Measurements from ENCODE around the gene DPF3. TPM values are rescaled to one million over a fixed set of nuclear protein-coding genes. Genes with fewer than 3 reads are reported as not detected.

Gene DPF3
- total RNA-seq, 3 donors from 2014 or later: 0.32 to 2.8 (median 1.3) TPM

DNA sequence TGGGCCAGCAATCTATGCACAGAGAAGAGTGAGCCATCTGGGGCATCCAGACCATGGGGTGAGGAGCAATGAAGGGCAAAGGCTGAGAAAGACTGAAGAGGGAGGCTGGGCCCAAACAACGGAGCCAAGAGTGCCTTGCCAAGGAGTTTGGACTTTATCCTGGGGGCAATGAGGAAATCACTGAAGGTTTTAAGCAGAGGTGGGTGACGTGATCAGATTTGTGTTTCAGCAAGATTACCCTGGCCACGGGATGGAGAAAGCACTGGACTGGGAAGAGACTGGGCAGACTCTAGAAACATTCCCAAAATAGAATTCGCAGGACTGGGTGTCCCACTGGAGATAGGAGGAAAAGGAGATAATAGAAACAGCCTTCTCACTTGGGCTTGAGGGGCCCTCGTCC lies 65.3 kb downstream of the DPF3 start:
- DNase-seq (ENCODE audit: low spot score in 2 of 2): no peak
- Histone ChIP-seq H3K36me3 (no peaks in the 10 kb centered on the region), H3K4me1 (no peaks in the 10 kb centered on the region), H3K9me3 (no peaks in the 10 kb centered on the region), H3K27me3 (no peaks in the 10 kb centered on the region), H3K27ac (no peak overlapping the region), H3K4me3 (no peak overlapping the region)
- intact Hi-C loops (cut with DNase I; ENCODE audit: low total_unique reads): no loop called here
- TF ChIP-seq POLR2A (IDR thresholded peaks at IDR 0.05): no peak
- TF ChIP-seq POLR2AphosphoS5 (IDR thresholded peaks at IDR 0.05): no peak
- TF ChIP-seq, protein P1, sequence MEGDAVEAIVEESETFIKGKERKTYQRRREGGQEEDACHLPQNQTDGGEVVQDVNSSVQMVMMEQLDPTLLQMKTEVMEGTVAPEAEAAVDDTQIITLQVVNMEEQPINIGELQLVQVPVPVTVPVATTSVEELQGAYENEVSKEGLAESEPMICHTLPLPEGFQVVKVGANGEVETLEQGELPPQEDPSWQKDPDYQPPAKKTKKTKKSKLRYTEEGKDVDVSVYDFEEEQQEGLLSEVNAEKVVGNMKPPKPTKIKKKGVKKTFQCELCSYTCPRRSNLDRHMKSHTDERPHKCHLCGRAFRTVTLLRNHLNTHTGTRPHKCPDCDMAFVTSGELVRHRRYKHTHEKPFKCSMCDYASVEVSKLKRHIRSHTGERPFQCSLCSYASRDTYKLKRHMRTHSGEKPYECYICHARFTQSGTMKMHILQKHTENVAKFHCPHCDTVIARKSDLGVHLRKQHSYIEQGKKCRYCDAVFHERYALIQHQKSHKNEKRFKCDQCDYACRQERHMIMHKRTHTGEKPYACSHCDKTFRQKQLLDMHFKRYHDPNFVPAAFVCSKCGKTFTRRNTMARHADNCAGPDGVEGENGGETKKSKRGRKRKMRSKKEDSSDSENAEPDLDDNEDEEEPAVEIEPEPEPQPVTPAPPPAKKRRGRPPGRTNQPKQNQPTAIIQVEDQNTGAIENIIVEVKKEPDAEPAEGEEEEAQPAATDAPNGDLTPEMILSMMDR (IDR thresholded peaks at IDR 0.05): no peak

DNA sequence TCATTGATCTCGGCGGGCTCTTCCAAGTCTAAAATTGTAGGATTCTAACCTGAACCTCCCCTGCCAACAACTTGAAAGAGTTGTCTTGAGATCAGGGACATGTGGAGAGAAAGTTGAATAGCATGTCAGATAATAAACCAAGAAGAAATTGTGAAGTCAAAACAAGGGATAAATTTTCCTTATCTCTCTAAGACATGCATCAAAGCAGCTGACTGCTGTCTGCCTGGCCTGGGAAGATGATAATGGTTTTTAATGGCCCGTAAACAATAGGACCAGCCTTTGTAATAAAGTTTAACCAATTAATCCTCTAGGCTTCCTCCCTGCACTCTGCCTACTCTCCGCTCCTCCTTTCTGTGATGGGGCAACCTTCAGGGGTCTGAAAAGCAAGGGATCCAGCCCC lies 67.9 kb downstream of the DPF3 start:
- no peaks in the 10 kb centered on the region for H3K36me3 ChIP-seq
- H3K9me3 ChIP-seq: no peaks in the 10 kb centered on the region
- H3K4me1 ChIP-seq: no peaks in the 10 kb centered on the region
- H3K4me3 ChIP-seq: no peak overlapping the region
- DNase-seq (ENCODE audit: low spot score in 2 of 2): no peak
- H3K27ac ChIP-seq: no peak overlapping the region
- intact Hi-C loops (cut with DNase I; ENCODE audit: low total_unique reads): no loop called here
- no peak for TF ChIP-seq POLR2A (IDR thresholded peaks at IDR 0.05)
- TF ChIP-seq POLR2AphosphoS5 (IDR thresholded peaks at IDR 0.05): no peak
- TF ChIP-seq, protein P1 (IDR thresholded peaks at IDR 0.05): no peak
- no peaks in the 10 kb centered on the region for H3K27me3 ChIP-seq

DNA sequence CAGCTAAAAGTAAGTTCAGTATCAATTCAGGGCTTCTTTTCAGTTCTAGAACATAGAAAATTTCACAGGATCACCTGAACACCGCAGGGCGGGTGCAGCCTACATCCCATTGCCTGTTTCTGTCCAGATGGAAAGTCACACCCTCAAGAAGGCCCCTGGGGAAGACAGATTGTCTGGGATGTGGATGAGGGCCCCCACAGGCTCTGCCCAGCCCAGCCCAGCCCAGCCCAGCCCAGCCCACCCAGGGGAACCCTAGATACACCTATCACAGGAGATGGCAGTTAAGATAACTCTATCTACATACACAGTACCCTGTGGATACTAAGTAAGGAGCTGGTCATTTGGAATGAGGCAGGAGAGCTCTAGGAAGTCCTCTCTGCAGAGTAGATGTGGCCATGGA lies 68.4 kb downstream of the DPF3 start:
- TF ChIP-seq, protein P1 (IDR thresholded peaks at IDR 0.05): no peak
- TF ChIP-seq POLR2A (IDR thresholded peaks at IDR 0.05) (no peak), POLR2AphosphoS5 (IDR thresholded peaks at IDR 0.05) (no peak)
- Histone ChIP-seq H3K9me3 (no peaks in the 10 kb centered on the region), H3K4me3 (no peak overlapping the region), H3K27ac (no peak overlapping the region), H3K27me3 (no peaks in the 10 kb centered on the region), H3K36me3 (no peaks in the 10 kb centered on the region), H3K4me1 (no peaks in the 10 kb centered on the region)
- intact Hi-C loops (cut with DNase I; ENCODE audit: low total_unique reads): no loop called here
- DNase-seq (ENCODE audit: low spot score in 2 of 2): no peak

DNA sequence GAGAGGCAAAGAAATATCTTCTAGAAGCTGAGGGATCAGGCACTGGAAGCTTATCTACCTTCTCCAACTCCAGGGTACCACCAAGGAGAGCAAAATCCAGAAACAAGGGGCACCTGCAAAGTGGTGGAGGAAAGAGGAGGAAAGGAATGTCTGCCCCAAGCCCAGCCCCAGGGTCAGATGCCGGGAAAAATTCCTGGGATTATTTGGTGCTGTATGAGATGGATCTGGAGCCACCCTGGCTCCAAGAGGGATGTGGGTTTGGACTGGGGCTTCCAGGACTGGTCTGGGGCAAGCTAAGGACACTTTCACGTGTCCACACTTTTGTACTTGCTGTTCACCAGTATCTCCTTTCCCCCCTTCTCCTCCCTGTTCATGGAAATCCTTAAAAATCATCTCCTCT lies 69.8 kb downstream of the DPF3 start:
- Histone ChIP-seq H3K9me3 (peaks cover 0 to 6% of the 10 kb centered on the region in 2 donors), H3K4me1 (no peaks in the 10 kb centered on the region), H3K36me3 (no peaks in the 10 kb centered on the region), H3K4me3 (no peak overlapping the region), H3K27ac (no peak overlapping the region), H3K27me3 (no peaks in the 10 kb centered on the region)
- no peak for DNase-seq (ENCODE audit: low spot score in 2 of 2)
- intact Hi-C loops (cut with DNase I; ENCODE audit: low total_unique reads): no loop called here
- TF ChIP-seq POLR2A (IDR thresholded peaks at IDR 0.05) (no peak), POLR2AphosphoS5 (IDR thresholded peaks at IDR 0.05) (no peak)
- TF ChIP-seq, protein P1 (IDR thresholded peaks at IDR 0.05): no peak

DNA sequence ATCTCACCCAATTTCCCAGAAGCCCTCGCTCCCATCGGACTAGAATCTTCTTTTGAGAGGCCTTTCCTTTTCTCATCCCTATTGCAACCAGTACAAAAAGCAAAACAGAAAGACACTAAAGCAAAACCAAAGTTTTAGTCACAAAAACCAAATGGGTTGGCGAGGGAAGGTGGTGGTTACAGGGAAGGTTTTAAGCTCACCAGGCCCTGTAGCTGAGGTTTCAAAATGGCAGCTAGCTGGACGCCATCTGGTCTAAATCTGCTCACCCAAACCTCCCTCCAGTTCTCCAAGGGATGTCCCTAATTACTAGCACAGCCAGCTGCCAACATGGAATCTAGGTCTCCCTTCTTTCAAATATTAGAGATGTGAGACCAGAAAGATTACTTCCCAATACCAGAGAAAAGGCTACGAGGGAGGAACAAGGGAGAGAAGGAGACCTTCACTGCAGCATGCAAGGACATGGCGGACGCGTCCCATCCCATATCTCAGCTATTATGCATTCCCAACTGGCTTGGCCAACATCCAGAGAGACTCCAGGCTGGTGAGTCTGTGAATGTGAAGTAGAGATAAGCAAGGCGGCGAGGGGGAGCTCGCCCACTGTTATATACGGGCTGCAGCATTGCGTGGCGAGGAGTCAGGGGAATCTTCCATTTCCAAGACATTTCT lies 70.8 kb downstream of the DPF3 start:
- H3K36me3 ChIP-seq: no peaks in the 10 kb centered on the region
- no peaks in the 10 kb centered on the region for H3K27me3 ChIP-seq
- H3K4me1 ChIP-seq: no peaks in the 10 kb centered on the region
- no peak overlapping the region for H3K4me3 ChIP-seq
- TF ChIP-seq, protein P1 (IDR thresholded peaks at IDR 0.05): no peak
- TF ChIP-seq POLR2A (IDR thresholded peaks at IDR 0.05): no peak
- TF ChIP-seq POLR2AphosphoS5 (IDR thresholded peaks at IDR 0.05): no peak
- intact Hi-C loops (cut with DNase I; ENCODE audit: low total_unique reads): no loop called here
- H3K9me3 ChIP-seq: peaks cover 0 to 9% of the 10 kb centered on the region in 2 donors
- no peak for DNase-seq (ENCODE audit: low spot score in 2 of 2)
- no peak overlapping the region for H3K27ac ChIP-seq
